Fibroblast of the conjunctiva (primary cell): Measurements from ENCODE around the gene PFDN6.
A peak's percentile ranks its signal among the peaks of the same experiment; 100 is the strongest.

Source experiments
- DNase-seq: peaks from one replicate; pipeline ENCODE4 v3.0.0-alpha.2; 2010; ENCODE audit warnings: low read depth

Gene PFDN6

GRCh38 chr6:33295621-33296369 is 6.4 kb downstream of the PFDN6 start:
- DNase-seq: no peak

GRCh38 chr6:33296797-33297405 is 7.5 kb downstream of the PFDN6 start:
- no peak for DNase-seq

GRCh38 chr6:33297406-33297955 is 8.1 kb downstream of the PFDN6 start:
- DNase-seq: no peak

GRCh38 chr6:33297956-33298772 is 8.8 kb downstream of the PFDN6 start:
- peak; percentile 83 for DNase-seq

DNA sequence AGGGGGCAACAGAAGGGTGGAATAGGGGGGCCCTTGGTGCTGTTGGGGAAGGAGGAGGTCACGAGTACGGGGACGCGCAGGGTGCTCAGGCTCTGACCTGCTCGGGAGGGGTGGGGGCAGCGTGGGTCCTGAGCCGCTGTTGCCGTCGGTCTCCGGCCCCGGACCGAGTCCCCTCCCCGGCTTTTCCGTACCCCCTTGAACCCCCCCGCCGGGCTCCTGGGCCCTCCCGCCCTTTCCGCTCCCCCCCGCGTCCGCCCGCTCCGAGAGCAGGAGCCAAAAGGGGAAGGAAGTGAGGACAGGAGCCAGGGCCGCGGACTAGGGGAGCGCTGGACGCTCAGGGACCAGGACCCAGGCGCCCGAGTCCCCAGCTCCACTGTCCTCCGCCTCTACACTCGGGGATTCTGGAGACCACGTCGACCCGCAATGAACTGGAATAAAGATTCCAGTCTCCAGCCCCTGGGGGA is 9.4 kb downstream of the PFDN6 start, which contains the start of gene RGL2:
Gene RGL2 (minus strand): TSS at position 170 of the 464 bp plus-strand sequence. CDS start 332 bp downstream, outside the sequence.
- no peak for DNase-seq

GRCh38 chr6:33299237-33299944 is 10.0 kb downstream of the PFDN6 start:
- DNase-seq: peak; percentile 83

DNA sequence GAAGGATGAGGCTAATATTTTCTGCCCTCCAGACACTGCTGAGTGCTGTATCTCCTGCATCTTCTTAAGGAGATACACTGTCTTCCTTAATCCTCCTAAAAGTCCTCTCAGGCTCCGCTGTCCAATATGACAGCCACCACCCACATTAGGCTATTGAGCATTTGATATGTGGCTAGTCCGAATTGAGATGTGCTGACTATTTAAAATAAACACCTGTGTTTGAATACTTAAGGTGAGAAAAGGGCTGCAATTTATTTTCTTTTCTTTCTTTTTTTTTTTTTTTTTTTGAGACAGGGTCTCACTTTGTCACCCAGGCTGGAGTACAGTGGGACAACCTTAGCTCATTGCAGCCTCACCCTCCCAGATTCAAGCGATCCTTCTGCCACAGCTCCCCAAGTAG is 12.5 kb downstream of the PFDN6 start:
- DNase-seq: no peak

GRCh38 chr6:33304216-33304615 is 14.8 kb downstream of the PFDN6 start:
- DNase-seq: no peak

DNA sequence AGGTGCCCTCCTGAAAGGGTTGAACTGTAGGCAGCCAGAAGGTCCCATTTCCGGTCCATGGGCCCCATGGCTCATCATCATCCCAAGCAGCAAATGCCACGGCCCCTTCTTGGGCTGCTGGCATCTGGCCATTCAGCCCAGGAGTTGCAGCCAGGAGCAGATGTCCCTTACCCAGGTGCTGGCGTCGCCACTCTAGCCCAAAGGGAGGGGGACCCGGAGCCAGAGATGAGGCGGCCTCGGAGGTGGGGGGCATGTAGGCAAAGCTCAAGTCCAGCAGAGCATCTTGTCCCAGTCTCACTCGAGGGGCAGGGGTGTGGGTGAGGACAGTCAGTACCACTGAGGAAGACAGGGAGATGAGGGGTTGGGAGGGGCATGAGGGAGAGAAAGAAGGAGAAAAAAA is 15.7 kb downstream of the PFDN6 start:
- DNase-seq: no peak

DNA sequence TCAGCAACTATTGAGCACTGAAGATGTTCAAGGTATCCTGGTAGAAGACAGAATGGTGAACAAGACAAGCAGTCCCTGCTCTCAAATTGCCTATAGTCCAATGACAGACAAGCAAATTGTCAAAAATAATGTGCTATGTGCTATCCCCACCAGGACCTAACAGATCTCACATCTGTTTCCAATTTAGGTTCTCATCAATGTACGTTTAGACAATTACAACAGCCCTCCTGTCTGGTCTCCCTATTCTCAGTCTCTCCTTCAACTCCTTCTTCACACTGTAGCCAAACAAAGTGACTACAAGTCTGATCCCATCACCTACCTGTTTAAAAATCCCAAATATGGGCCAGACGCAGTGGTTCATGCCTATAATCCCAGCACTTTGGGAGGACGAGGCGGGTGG is 17.0 kb downstream of the PFDN6 start:
- DNase-seq: no peak

DNA sequence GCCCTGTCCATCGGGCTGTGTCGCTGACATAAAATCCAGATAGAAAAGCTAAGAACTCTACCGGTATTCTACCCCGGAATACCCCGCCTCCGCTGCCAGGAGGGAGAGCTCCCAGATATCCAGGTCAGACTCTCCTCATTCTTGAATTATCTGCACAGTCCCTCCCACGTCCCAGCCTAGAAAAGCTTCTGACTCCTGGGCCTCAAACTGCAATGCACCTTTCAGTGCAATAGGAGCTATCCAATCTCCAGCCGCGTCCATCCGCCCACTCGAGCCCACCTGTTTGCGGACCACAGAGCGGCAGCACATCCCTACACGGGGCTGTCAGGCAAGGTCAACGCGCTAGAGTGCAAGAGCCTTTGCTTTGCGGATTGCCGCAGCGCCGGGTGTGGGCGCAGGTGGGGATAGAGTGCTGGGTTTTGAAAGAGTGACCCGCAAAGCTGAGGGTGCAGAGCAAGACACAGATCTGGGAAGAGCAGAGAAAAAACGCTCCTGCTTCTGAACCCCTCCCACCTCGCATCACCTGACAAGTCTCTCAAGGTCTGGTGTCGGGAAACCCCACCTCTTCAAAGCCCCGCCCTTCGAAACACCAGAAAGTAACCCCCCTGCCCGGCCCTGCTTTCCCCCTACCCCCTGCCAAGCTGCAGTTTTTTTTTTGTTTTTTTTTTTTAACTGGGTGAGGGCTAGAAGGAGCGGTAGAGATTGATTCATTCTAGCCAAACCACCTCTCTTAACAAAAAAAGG is 23.1 kb downstream of the PFDN6 start:
- DNase-seq: no peak

GRCh38 chr6:33313105-33313708 is 23.8 kb downstream of the PFDN6 start:
- DNase-seq: no peak

GRCh38 chr6:33313709-33314514 is 24.5 kb downstream of the PFDN6 start, which contains the start of gene TAPBP:
Gene TAPBP, minus strand, starts transcription at chr6:33314078. Its CDS starts 37 bp downstream, at chr6:33314041.
- DNase-seq: no peak

DNA sequence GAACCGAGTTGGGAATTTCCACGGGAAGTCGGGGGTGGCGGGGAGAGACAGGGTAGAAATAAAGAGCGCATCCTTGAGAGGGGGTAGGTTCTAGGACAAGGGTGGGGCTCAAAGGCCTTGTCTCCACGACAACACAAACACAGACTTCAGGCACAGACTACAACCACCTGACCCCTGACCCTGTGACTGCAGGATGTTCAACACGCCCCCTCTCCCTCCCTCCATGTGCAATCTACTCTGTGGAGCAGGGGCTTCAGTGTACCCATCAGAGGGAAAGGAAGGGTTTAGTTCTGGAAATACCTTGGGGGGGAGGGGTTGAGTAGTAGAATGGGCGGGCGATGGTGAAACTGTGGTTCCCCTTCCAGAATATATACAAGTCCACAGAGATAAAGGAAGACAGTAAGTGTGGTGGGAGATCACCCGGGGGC is 25.1 kb downstream of the PFDN6 start:
- peak; percentile 79 for DNase-seq

GRCh38 chr6:33314943-33315792 is 25.8 kb downstream of the PFDN6 start:
- DNase-seq: no peak

GRCh38 chr6:33315793-33316602 is 26.6 kb downstream of the PFDN6 start:
- DNase-seq: no peak

GRCh38 chr6:33316603-33317418 is 27.4 kb downstream of the PFDN6 start:
- DNase-seq: no peak
